Transverse colon (tissue), 4 donors: ENCODE data around the gene DDX5.

Experiments used
- CTCF ChIP-seq, 5 experiments: fragments of 200-600 bp in 3 of 5; fragments of 450-650 bp in 2 of 5; sonication (generic) in 3 of 5; IDR thresholded peaks; 1 replicate in 2 of 5; 2 replicates in 3 of 5; pipeline ENCODE4 v1.5.1; 2016 to 2017; ENCODE audit warnings: antibody characterized with exemption in 5 of 5, inconsistent platforms in 3 of 5, mild to moderate bottlenecking in 2 of 5, moderate library complexity in 1 of 5
- POLR2AphosphoS5 ChIP-seq, 3 donors: sonication (generic); formaldehyde crosslinking; IDR thresholded peaks; one replicate each; pipeline ENCODE4 v1.6.1; 2016; ENCODE audit warnings: antibody characterized with exemption in 3 of 3

- TF ChIP-seq CTCF (IDR thresholded peaks at IDR 0.05) = no peak
- peak in 1 of 3 donors; percentile 60 for TF ChIP-seq POLR2AphosphoS5 (IDR thresholded peaks at IDR 0.05)
Measured at GRCh38 chr17:64499805-64500486, 6.1 kb downstream of the DDX5 start.
